Measurements from ENCODE around the gene IFI27.

The IFI27 gene

DNA sequence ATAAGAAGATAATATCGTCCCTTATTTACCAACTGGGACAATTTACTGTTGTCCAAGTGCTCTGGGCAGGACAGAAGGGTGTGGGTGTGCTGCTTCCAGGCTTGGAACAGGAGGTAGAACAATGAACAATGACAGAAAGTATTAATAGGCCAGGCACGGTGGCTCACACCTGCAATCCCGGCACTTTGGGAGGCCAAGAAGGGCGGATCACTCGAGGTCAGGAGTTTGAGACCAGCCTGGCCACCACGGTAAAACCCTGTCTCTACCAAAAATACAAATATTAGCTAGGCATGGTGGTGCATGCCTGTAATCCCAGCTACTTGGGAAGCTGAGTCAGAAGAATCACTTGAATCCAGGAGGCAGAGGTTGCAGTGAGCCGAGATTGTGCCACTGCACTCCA, 2.5 kb downstream of the IFI27 start:
- Histone ChIP-seq H3K36me3 (ENCODE audit: control insufficient read depth in 2 of 2, insufficient read depth in 1 of 2, low read length in 2 of 2) (no peaks in the 10 kb centered on the region), H3K4me1 (ENCODE audit: control insufficient read depth, insufficient read depth, low read length) (peaks cover 3% of the 10 kb centered on the region; the same call in 1 of the 2 replicates), H3K27ac (ENCODE audit: extremely low read depth, low read depth, low read length) (no peak overlapping the region), H3K9me3 (ENCODE audit: control insufficient read depth, insufficient read depth, low read depth, low read length) (no peaks in the 10 kb centered on the region), H3K4me3 (ENCODE audit: low read depth, low read length) (no peak overlapping the region)
- POLR2A ChIA-PET = no interaction called here
- CTCF ChIA-PET = interaction anchor here (0.6 to 1.6 kb wide), 3 partner anchors 16 to 173 kb away, joined by 3 to 4 read pairs (median 3); no protein-coding TSS in a partner anchor
- TF ChIP-seq, protein P1, sequence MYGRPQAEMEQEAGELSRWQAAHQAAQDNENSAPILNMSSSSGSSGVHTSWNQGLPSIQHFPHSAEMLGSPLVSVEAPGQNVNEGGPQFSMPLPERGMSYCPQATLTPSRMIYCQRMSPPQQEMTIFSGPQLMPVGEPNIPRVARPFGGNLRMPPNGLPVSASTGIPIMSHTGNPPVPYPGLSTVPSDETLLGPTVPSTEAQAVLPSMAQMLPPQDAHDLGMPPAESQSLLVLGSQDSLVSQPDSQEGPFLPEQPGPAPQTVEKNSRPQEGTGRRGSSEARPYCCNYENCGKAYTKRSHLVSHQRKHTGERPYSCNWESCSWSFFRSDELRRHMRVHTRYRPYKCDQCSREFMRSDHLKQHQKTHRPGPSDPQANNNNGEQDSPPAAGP (tag by site-specific recombination; IDR thresholded peaks at IDR 0.05) = peak; percentile 73
- TF ChIP-seq OSR2 (tag by site-specific recombination; IDR thresholded peaks at IDR 0.05) (peak; percentile 33; the same call in 1 of the 2 replicates), ZNF660 (tag by site-specific recombination; IDR thresholded peaks at IDR 0.05) (no peak)

- no peak overlapping the region for H3K4me3 ChIP-seq (ENCODE audit: low read depth, low read length)
- ChIA-PET POLR2A (no interaction called here), CTCF (interaction anchor here (0.5 to 1.6 kb wide), 4 partner anchors 16 to 279 kb away, joined by 3 to 5 read pairs (median 4); no protein-coding TSS in a partner anchor)
- no peaks in the 10 kb centered on the region for H3K36me3 ChIP-seq (ENCODE audit: control insufficient read depth in 2 of 2, insufficient read depth in 1 of 2, low read length in 2 of 2)
- TF ChIP-seq YY2 (tag by site-specific recombination; IDR thresholded peaks at IDR 0.05) = no peak
- TF ChIP-seq ZNF280D (tag by site-specific recombination; IDR thresholded peaks at IDR 0.05) = no peak
- TF ChIP-seq, protein P2, sequence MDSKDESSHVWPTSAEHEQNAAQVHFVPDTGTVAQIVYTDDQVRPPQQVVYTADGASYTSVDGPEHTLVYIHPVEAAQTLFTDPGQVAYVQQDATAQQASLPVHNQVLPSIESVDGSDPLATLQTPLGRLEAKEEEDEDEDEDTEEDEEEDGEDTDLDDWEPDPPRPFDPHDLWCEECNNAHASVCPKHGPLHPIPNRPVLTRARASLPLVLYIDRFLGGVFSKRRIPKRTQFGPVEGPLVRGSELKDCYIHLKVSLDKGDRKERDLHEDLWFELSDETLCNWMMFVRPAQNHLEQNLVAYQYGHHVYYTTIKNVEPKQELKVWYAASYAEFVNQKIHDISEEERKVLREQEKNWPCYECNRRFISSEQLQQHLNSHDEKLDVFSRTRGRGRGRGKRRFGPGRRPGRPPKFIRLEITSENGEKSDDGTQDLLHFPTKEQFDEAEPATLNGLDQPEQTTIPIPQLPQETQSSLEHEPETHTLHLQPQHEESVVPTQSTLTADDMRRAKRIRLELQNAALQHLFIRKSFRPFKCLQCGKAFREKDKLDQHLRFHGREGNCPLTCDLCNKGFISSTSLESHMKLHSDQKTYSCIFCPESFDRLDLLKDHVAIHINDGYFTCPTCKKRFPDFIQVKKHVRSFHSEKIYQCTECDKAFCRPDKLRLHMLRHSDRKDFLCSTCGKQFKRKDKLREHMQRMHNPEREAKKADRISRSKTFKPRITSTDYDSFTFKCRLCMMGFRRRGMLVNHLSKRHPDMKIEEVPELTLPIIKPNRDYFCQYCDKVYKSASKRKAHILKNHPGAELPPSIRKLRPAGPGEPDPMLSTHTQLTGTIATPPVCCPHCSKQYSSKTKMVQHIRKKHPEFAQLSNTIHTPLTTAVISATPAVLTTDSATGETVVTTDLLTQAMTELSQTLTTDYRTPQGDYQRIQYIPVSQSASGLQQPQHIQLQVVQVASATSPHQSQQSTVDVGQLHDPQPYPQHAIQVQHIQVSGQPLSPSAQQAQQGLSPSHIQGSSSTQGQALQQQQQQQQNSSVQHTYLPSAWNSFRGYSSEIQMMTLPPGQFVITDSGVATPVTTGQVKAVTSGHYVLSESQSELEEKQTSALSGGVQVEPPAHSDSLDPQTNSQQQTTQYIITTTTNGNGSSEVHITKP (tag by site-specific recombination; IDR thresholded peaks at IDR 0.05) = no peak
- TF ChIP-seq TCF7L2 (IDR thresholded peaks at IDR 0.05; ENCODE audit: borderline replicate concordance, low read depth, low read length) = no peak
- TF ChIP-seq ZNF548 (tag by site-specific recombination; IDR thresholded peaks at IDR 0.05) = no peak
- TF ChIP-seq HOXC10 (CRISPR knock-in tag; IDR thresholded peaks at IDR 0.05) = no peak
- no peak for TF ChIP-seq ZNF221 (tag by site-specific recombination; IDR thresholded peaks at IDR 0.05; ENCODE audit: borderline replicate concordance)
- no peak for TF ChIP-seq ZEB2 (tag by site-specific recombination; IDR thresholded peaks at IDR 0.05)
- TF ChIP-seq ZNF623 (tag by site-specific recombination; IDR thresholded peaks at IDR 0.05) = no peak
- no peak for TF ChIP-seq ZNF404 (tag by site-specific recombination; IDR thresholded peaks at IDR 0.05)
- TF ChIP-seq GLIS2 (tag by site-specific recombination; IDR thresholded peaks at IDR 0.05) = peak; percentile 40
- TF ChIP-seq ZBTB11 (tag by site-specific recombination; conservative IDR thresholded peaks at IDR 0.05; ENCODE audit: low read depth) = no peak
- no peak for TF ChIP-seq ZNF510 (tag by site-specific recombination; IDR thresholded peaks at IDR 0.05; ENCODE audit: insufficient replicate concordance)
- no peak for TF ChIP-seq ZNF600 (tag by site-specific recombination; IDR thresholded peaks at IDR 0.05)
- peak; percentile 86 for TF ChIP-seq ZNF335 (tag by site-specific recombination; conservative IDR thresholded peaks at IDR 0.05)
- TF ChIP-seq ZNF366 (tag by site-specific recombination; conservative IDR thresholded peaks at IDR 0.05) = 0 out of 2 replicates have a peak, but pooled peaks have one; percentile 19
- TF ChIP-seq ZNF747 (tag by site-specific recombination; IDR thresholded peaks at IDR 0.05) = no peak
- TF ChIP-seq MZF1 (tag by site-specific recombination; IDR thresholded peaks at IDR 0.05; ENCODE audit: borderline replicate concordance) = no peak
- no peak for TF ChIP-seq KLF7 (tag by site-specific recombination; IDR thresholded peaks at IDR 0.05; ENCODE audit: borderline replicate concordance)
- no peak for TF ChIP-seq ZNF530 (tag by site-specific recombination; IDR thresholded peaks at IDR 0.05; ENCODE audit: low read depth)
- peak; percentile 38; the same call in 1 of the 2 replicates for TF ChIP-seq ZIC2 (tag by site-specific recombination; IDR thresholded peaks at IDR 0.05)
- H3K4me1 ChIP-seq (ENCODE audit: control insufficient read depth, insufficient read depth, low read length) = peaks cover 3% of the 10 kb centered on the region; the same call in 1 of the 2 replicates
- H3K27ac ChIP-seq (ENCODE audit: extremely low read depth, low read depth, low read length) = no peak overlapping the region
- H3K9me3 ChIP-seq (ENCODE audit: control insufficient read depth, insufficient read depth, low read depth, low read length) = no peaks in the 10 kb centered on the region
Measured at GRCh38 chr14:94113490-94113889, 3.0 kb downstream of the IFI27 start.

Data from HEK293 (cell line).